Right lobe of liver (tissue), 4 donors: ENCODE data around the gene PPME1.

Experiments used
- CTCF ChIP-seq, 4 donors: fragments of 200-600 bp in 3 of 4; fragments of 450-650 bp in 1 of 4; IDR thresholded peaks; one replicate each; pipeline versions ENCODE4 v1.5.1 to v1.8.0; 2016 to 2022; ENCODE audit warnings: antibody characterized with exemption in 4 of 4, mild to moderate bottlenecking in 2 of 4
- POLR2A ChIP-seq: fragments of 450-650 bp; IDR thresholded peaks from one replicate; pipeline ENCODE4 v1.6.1; 2017; ENCODE audit warnings: antibody characterized with exemption, mild to moderate bottlenecking
- donor health status: DM: no; HTN: no; CAD: no.
- donor health status: DM: no; HTN: no; CAD: no.
- donor health status: DM: no; HTN: yes; CAD: no.

DNA sequence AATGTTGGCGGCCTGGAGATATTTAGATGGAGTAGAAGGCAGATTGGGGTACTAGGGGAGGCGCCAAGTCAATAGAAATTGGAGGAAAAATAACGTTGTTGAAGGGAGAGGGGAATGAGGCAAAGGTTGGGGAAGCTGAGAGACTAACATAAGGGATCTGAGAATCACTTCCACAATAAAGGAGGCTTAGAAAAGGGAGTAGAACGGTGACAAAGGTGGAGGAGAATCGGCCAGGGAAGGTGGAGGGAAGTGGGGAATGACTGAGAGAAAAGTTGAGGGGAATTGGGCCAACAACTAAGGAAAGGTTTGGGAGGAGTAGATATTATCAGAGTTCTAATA lies 510 bp downstream of the PPME1 start:
- no peak for TF ChIP-seq CTCF (IDR thresholded peaks at IDR 0.05)
- no peak for TF ChIP-seq POLR2A
